A549 (cell line): Measurements from ENCODE around the gene PLEKHA3. TPM values are rescaled to one million over a fixed set of nuclear protein-coding genes. Genes with fewer than 3 reads are reported as not detected.

Experiments
- ATAC-seq, 2 experiments: fragments of 200-7000 bp in 1 of 2; fragments of >200 bp in 1 of 2; cut with Nextera tagmentation in 1 of 2; cut with Tn5 transposase in 1 of 2; 3 replicates each; pipeline versions ENCODE4 v1.8.0 to v1.9.1; 2018 to 2020; ENCODE audit warnings: mild to moderate bottlenecking in 1 of 2, moderate library complexity in 1 of 2
- CTCF ChIA-PET: fragments of 300-600 bp; sonication (Branson Sonifier 250); formaldehyde crosslinking; extraction: SDS; loops from one replicate; lab custom pipeline; 2021; ENCODE audit warnings: antibody characterized with exemption, inconsistent platforms; lab: Yijun Ruan, JAX
- POLR2A ChIA-PET: fragments of 350-600 bp; formaldehyde crosslinking; extraction: SDS; loops from one replicate; lab custom pipeline; 2021; ENCODE audit warnings: antibody characterized with exemption, inconsistent platforms; lab: Yijun Ruan, JAX
- DNase-seq, 2 experiments: peaks; one replicate each; pipeline versions ENCODE4 v3.0.0 to v3.0.0-alpha.2; 2011 to 2016; ENCODE audit warnings: low read depth in 1 of 2, low spot score in 1 of 2
- FAIRE-seq: peaks from 2 replicates; lab custom pipeline; 2011; peaks lifted over from hg19 to GRCh38; lab: Jason Lieb, UNC
- H3K27ac ChIP-seq, 2 experiments: fragments of >200 bp; sonication (Bioruptor Twin); formaldehyde crosslinking; 3 replicates each; pipeline ENCODE4 v1.5.1; 2016 to 2017
- H3K4me1 ChIP-seq: fragments of >200 bp; sonication (Bioruptor Twin); formaldehyde crosslinking; 3 replicates; pipeline ENCODE4 v1.6.1; 2016
- H3K4me2 ChIP-seq: fragments of >200 bp; sonication (Bioruptor Twin); formaldehyde crosslinking; 3 replicates; pipeline ENCODE4 v1.6.1; 2016
- H3K4me3 ChIP-seq: fragments of >200 bp; sonication (Bioruptor Twin); formaldehyde crosslinking; 3 replicates; pipeline ENCODE4 v1.5.1; 2016
- H3K9me3 ChIP-seq: fragments of >200 bp; sonication (Bioruptor Twin); formaldehyde crosslinking; 3 replicates; pipeline ENCODE4 v1.6.1; 2016
- BHLHE40 ChIP-seq: IDR thresholded peaks from 2 replicates; pipeline ENCODE4 v1.6.1; 2012; ENCODE audit warnings: low read depth, low read length, inconsistent platforms
- CBX2 ChIP-seq: fragments of 200-600 bp; sonication (generic); IDR thresholded peaks from 2 replicates; pipeline ENCODE4 v1.6.1; 2016; ENCODE audit warnings: low read depth, mild to moderate bottlenecking, borderline replicate concordance
- CEBPB ChIP-seq, 2 experiments: fragments of >200 bp in 1 of 2; sonication (Bioruptor Twin) in 1 of 2; formaldehyde crosslinking in 1 of 2; IDR thresholded peaks; 2 replicates each; pipeline ENCODE4 v1.6.1; 2012 to 2016
- CHD4 ChIP-seq: fragments of 200-600 bp; sonication (generic); IDR thresholded peaks from 2 replicates; pipeline ENCODE4 v1.6.1; 2016; ENCODE audit warnings: antibody characterized with exemption, mild to moderate bottlenecking, borderline replicate concordance
- CTCF ChIP-seq: fragments of >200 bp; sonication (Bioruptor Twin); formaldehyde crosslinking; IDR thresholded peaks from 3 replicates; pipeline ENCODE4 v1.5.1; 2016
- HDAC2 ChIP-seq: fragments of 200-600 bp; sonication (generic); IDR thresholded peaks from 2 replicates; pipeline ENCODE4 v1.6.1; 2016
- HOXA7 ChIP-seq: fragments of 250-450 bp; sonication (Bioruptor Pico); IDR thresholded peaks from 2 replicates; pipeline ENCODE4 v1.5.0; 2020; ENCODE audit warnings: mild to moderate bottlenecking, moderate library complexity
- HOXB13 ChIP-seq: fragments of 250-450 bp; sonication (Bioruptor Pico); IDR thresholded peaks from 2 replicates; pipeline ENCODE4 v1.5.0; 2020; ENCODE audit warnings: low read depth, mild to moderate bottlenecking, moderate library complexity
- JUNB ChIP-seq: fragments of >200 bp; sonication (Bioruptor Twin); formaldehyde crosslinking; IDR thresholded peaks from 2 replicates; pipeline ENCODE4 v1.6.1; 2016
- KDM1A ChIP-seq: fragments of 200-600 bp; sonication (generic); IDR thresholded peaks from 2 replicates; pipeline ENCODE4 v1.6.1; 2016; ENCODE audit warnings: low read depth, mild to moderate bottlenecking
- MAFK ChIP-seq: fragments of 450-650 bp; IDR thresholded peaks from 2 replicates; pipeline ENCODE4 v1.6.1; 2014; ENCODE audit not compliant: partially characterized antibody
- NR3C1 ChIP-seq: fragments of >200 bp; sonication (Bioruptor Twin); formaldehyde crosslinking; IDR thresholded peaks from 3 replicates; pipeline ENCODE4 v1.6.1; 2017
- REST ChIP-seq: fragments of 200-600 bp; sonication (generic); IDR thresholded peaks from 2 replicates; pipeline ENCODE4 v1.6.1; 2016; ENCODE audit warnings: antibody characterized with exemption, mild to moderate bottlenecking, moderate library complexity
- RNF2 ChIP-seq: fragments of 200-600 bp; sonication (generic); IDR thresholded peaks from 2 replicates; pipeline ENCODE4 v1.6.1; 2016; ENCODE audit warnings: low read depth, mild to moderate bottlenecking, antibody characterized with exemption, moderate library complexity, borderline replicate concordance
- SREBF2 ChIP-seq: fragments of 450-650 bp; IDR thresholded peaks from 2 replicates; pipeline ENCODE4 v1.6.1; 2014; ENCODE audit warnings: mild to moderate bottlenecking, moderate library complexity
- TFCP2L1 ChIP-seq: fragments of 250-450 bp; sonication (Bioruptor Pico); IDR thresholded peaks from 2 replicates; pipeline ENCODE4 v1.5.0; 2021; ENCODE audit warnings: mild to moderate bottlenecking
- ZFP36 ChIP-seq: fragments of 450-650 bp; IDR thresholded peaks from 2 replicates; pipeline ENCODE4 v1.6.1; 2014; ENCODE audit warnings: borderline replicate concordance; ENCODE audit not compliant: partially characterized antibody
- WGBS: methylation state at CpG from one replicate; pipeline ENCODE4 v1.1.6; 2017; ENCODE audit errors: missing lambda C conversion rate; 5-methylcytosine and 5-hydroxymethylcytosine counted together
- polyA plus RNA-seq, 4 experiments: library from polyadenylated mRNA; depleted of rRNA in 3 of 4; stranded (reverse); fragments of >200 nt; fragmentation: RNase III in 1 of 4; extraction: RNeasy Plus Mini Kit Qiagen cat#74134 plus additional on column Dnase treatment in 1 of 4; gene quantifications; 2 replicates in 3 of 4; 3 replicates in 1 of 4; pipeline ENCODE4 v1.2.3, GENCODE V29; 2011 to 2017
- TF ChIP-seq, protein P1 (sequence below): fragments of 150-350 bp; IDR thresholded peaks from 2 replicates; pipeline ENCODE4 v1.6.1; 2014; ENCODE audit warnings: low read depth, mild to moderate bottlenecking, low read length

Gene PLEKHA3
- polyA plus RNA-seq, 2 of the 4 experiments (the other 2 are of a cell fraction), result 9.6 to 47.4 TPM

- peak overlapping the region; percentile 53 to 92; a peak in 4 of 6 replicates for H3K27ac ChIP-seq
- ChIA-PET POLR2A (interaction anchor here (0.9 to 4.1 kb wide), 2 partner anchors 10 to 28 kb away, joined by 3 to 35 read pairs; partner anchors contain the start of genes PJVK and PRKRA), CTCF (interaction anchor here (1.1 to 2.0 kb wide), 7 partner anchors 8 to 347 kb away, joined by 3 to 8 read pairs (median 3); no protein-coding TSS in a partner anchor)
- DNase-seq (no peak), FAIRE-seq (no peak), ATAC-seq (no peak)
- peak overlapping the region; percentile 68 for H3K4me3 ChIP-seq
- TF ChIP-seq TFCP2L1 (CRISPR knock-in tag) (no peak), CBX2 (no peak), CEBPB (IDR thresholded peaks at IDR 0.05) (no peak), ZFP36 (no peak), MAFK (no peak), HOXB13 (CRISPR knock-in tag) (no peak), RNF2 (no peak), KDM1A (no peak)
- H3K4me1 ChIP-seq, result peaks cover 44% of the 10 kb centered on the region
- 38% methylated on average over 4 of the region's 4 CpGs for WGBS
- H3K9me3 ChIP-seq, result no peaks in the 10 kb centered on the region
- H3K4me2 ChIP-seq, result peak overlapping the region; percentile 74
Observed at GRCh38 chr2:178479275-178479616, 1.0 kb upstream of the PLEKHA3 start.

DNA sequence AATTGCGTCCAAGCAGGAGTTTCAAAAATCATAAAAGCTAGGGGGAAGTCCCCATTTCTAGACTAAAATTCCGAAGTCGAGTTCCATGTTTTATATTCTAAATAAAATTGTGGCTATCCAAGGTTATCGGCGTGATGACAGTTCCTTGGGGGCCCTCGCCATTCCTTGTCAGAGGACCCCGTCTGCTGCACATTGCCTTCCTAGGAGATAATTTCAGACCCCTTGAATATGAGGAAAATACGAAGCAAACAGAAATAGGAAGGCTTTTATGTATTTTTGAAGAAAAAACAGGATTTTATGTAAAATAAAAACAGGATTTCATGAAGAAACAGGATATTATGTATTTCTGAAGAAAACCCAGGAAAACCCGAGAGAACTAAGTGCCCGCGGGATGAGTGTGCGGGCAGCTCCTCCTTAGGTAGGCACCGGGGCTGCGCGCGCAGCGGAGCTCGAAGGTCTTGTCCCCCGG lies 465 bp upstream of the PLEKHA3 start:
- DNase-seq (no peak), ATAC-seq (no peak), FAIRE-seq (no peak)
- WGBS, result 19% methylated on average over 19 of the region's 19 CpGs
- H3K27ac ChIP-seq, result peak overlapping the region; percentile 53 to 92
- ChIA-PET POLR2A (interaction anchor here (0.6 to 4.1 kb wide), 4 partner anchors 9 to 28 kb away, joined by 3 to 35 read pairs (median 3); partner anchors contain the start of genes PJVK and PRKRA), CTCF (interaction anchor here (1.1 to 2.0 kb wide), 9 partner anchors 8 to 348 kb away, joined by 3 to 8 read pairs (median 3); no protein-coding TSS in a partner anchor)
- TF ChIP-seq SREBF2, result no peak
- no peak for TF ChIP-seq CTCF
- TF ChIP-seq CHD4, result no peak
- TF ChIP-seq KDM1A, result no peak
- no peak for TF ChIP-seq HOXA7 (CRISPR knock-in tag)
- 0 out of 2 replicates have a peak, but pooled peaks have one; percentile 40 for TF ChIP-seq REST
- TF ChIP-seq, protein P1, sequence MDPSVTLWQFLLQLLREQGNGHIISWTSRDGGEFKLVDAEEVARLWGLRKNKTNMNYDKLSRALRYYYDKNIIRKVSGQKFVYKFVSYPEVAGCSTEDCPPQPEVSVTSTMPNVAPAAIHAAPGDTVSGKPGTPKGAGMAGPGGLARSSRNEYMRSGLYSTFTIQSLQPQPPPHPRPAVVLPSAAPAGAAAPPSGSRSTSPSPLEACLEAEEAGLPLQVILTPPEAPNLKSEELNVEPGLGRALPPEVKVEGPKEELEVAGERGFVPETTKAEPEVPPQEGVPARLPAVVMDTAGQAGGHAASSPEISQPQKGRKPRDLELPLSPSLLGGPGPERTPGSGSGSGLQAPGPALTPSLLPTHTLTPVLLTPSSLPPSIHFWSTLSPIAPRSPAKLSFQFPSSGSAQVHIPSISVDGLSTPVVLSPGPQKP, result no peak
- TF ChIP-seq HOXB13 (CRISPR knock-in tag), result no peak
- peak; percentile 54 for TF ChIP-seq ZFP36
- no peak for TF ChIP-seq JUNB
- TF ChIP-seq HDAC2, result no peak
- TF ChIP-seq NR3C1, result no peak
- no peak for TF ChIP-seq BHLHE40
- H3K4me3 ChIP-seq, result peak overlapping the region; percentile 68
- peak overlapping the region; percentile 74 for H3K4me2 ChIP-seq
- peaks cover 49% of the 10 kb centered on the region for H3K4me1 ChIP-seq
- H3K9me3 ChIP-seq, result no peaks in the 10 kb centered on the region
